GM19324 (cell line): ENCODE measurements around the gene TMEM108.
"Not testable (repeated sequence)": the region's sequence is repeated elsewhere in the genome, so short reads cannot be mapped to it uniquely, and the experiment has no call there.

Experiments used
- ATAC-seq: cut with Tn5 transposase; IDR thresholded peaks from one replicate; pipeline ENCODE4 v1.9.1; 2021; ENCODE audit warnings: mild to moderate bottlenecking, moderate library complexity; ENCODE audit not compliant: unreplicated experiment, low FRiP score

TMEM108 gene

GRCh38 chr3:133038089-133038730 lies at the start of gene TMEM108:
Gene TMEM108 (plus strand): TSS chr3:133038391.
- no peak for ATAC-seq

- ATAC-seq: no peak
Measured at GRCh38 chr3:132995971-132996370, 42.2 kb upstream of the TMEM108 start.

- ATAC-seq: no peak
Measured at GRCh38 chr3:132997404-132998185, 40.6 kb upstream of the TMEM108 start.

- not testable (repeated sequence) for ATAC-seq
Measured at GRCh38 chr3:133005032-133005431, 33.2 kb upstream of the TMEM108 start.

- no peak for ATAC-seq
Measured at GRCh38 chr3:133007601-133008000, 30.6 kb upstream of the TMEM108 start.

- ATAC-seq: no peak
Measured at GRCh38 chr3:133014325-133014724, 23.9 kb upstream of the TMEM108 start.

GRCh38 chr3:133015573-133015972 lies 22.6 kb upstream of the TMEM108 start:
- not testable (repeated sequence) for ATAC-seq

GRCh38 chr3:133016838-133017309 lies 21.3 kb upstream of the TMEM108 start:
- no peak for ATAC-seq

GRCh38 chr3:133018921-133019320 lies 19.3 kb upstream of the TMEM108 start:
- ATAC-seq: no peak

- ATAC-seq: no peak
Measured at GRCh38 chr3:133021206-133021605, 17.0 kb upstream of the TMEM108 start.

GRCh38 chr3:133023362-133023761 lies 14.8 kb upstream of the TMEM108 start:
- no peak for ATAC-seq

- no peak for ATAC-seq
Measured at GRCh38 chr3:133025546-133025945, 12.6 kb upstream of the TMEM108 start.

GRCh38 chr3:133032301-133032700 lies 5.9 kb upstream of the TMEM108 start:
- no peak for ATAC-seq

- no peak for ATAC-seq
Measured at GRCh38 chr3:133037436-133037835, 755 bp upstream of the TMEM108 start.

GRCh38 chr3:133038731-133039375 lies 662 bp downstream of the TMEM108 start:
- no peak for ATAC-seq

- ATAC-seq: peak; percentile 52
Measured at GRCh38 chr3:133040696-133041523, 2.7 kb downstream of the TMEM108 start.

GRCh38 chr3:133041524-133041829 lies 3.3 kb downstream of the TMEM108 start:
- no peak for ATAC-seq

GRCh38 chr3:133042778-133043177 lies 4.6 kb downstream of the TMEM108 start:
- ATAC-seq: no peak

- no peak for ATAC-seq
Measured at GRCh38 chr3:133047980-133048379, 9.8 kb downstream of the TMEM108 start.

GRCh38 chr3:133049491-133049890 lies 11.3 kb downstream of the TMEM108 start:
- ATAC-seq: no peak

GRCh38 chr3:133050891-133051290 lies 12.7 kb downstream of the TMEM108 start:
- ATAC-seq: no peak
